Inferior parietal cortex (tissue), 1 donor: ENCODE results near the gene UBASH3A.

Experiments used
- DNase-seq: peaks from one replicate; pipeline ENCODE4 v3.0.0-alpha.2; 2016; ENCODE audit errors: extremely low spot score

Gene UBASH3A

DNA sequence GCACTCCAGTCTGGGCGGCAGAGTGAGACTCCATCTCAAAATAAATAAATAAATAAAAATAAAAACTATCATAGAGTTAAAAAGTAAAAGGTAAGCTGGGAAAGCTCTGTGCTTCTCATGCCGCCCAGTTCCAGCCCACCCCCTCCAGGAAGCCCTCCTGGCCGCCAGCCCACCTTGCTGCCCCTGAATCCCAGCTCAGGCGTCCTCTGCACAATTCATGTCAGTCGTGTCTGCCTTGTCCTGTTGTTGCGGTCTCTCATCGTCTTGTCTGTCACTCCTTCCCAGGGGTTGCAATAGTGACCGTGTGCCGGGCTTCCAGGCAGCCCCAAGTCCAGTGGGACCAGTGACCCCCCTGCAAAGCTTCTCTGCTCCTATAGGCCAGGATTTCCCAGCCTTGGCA, 48.2 kb downstream of the UBASH3A start:
- no peak for DNase-seq

DNA sequence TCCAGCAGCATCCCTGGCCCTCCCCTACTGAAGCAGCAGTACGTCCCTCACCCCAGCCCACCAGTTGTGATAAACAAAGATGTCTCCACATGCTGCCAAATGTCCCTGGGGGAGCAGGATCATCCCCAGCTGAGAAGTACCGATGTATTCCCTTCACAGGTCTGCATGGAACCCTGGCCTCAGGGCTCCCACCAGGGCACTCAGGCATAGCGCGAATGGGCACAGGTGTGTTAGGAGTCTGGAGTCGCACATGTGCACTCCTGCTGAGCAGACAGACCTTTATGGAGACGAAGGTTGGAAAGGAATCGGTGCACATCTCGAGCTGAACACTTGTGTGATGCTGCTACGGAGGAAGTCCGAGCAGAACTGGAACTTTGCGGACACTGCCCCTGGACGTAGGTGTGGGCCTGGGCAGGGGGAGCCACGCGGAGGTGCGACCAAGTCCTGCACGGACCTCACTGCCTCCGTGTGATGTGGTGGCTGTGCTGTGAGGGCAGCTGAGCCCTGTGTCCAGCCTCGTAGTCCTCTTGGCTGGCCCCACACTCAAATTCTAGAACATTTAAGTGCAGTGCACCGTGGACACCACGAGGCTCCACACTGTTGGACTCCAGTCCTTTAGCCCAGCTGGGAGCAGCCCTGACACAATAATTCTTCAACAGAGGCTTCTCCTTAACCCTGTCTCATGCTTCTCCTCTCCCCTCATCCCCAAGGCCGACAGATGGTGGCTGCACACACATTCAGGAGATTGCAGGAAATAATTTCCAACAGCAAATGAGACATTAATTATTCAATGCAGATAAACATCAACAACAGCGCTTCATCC, 48.9 kb downstream of the UBASH3A start:
- no peak for DNase-seq

DNA sequence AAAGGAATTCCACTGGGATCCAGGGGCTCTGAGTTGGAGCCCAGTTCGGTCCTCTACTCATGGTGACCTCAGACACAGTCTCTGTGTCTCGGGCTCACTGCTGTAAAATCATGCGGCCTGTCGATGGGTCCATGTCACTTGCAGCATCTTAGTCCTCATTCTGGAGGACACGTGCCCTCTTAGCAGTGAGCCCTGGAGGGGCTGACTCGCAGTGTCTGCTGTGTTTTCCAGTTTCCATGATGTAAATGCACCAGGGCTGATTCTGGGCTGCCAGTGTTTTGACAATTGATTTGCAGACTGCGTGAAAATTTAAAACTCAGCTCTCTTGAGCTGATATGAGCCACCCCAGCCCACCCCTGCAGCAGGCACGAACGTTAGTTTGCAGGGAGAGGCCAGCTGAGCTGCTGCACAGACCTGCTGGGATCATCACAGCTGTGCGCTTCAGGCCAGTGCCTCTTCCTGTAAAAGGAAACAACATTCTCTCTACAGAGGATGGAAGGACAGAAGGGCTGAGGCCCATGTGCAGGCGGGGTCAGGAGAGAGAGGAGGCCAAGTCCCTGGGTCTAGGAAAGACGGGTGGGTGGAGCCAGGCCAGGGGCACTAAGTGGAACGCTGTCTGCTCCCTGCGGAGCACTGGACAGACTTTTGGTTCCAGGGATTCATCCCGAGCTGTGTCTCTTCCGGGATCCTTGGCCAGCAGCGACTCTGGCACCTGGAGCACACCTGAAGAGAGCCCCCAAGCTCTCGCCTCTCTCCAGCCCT, 49.7 kb downstream of the UBASH3A start:
- DNase-seq = no peak

DNA sequence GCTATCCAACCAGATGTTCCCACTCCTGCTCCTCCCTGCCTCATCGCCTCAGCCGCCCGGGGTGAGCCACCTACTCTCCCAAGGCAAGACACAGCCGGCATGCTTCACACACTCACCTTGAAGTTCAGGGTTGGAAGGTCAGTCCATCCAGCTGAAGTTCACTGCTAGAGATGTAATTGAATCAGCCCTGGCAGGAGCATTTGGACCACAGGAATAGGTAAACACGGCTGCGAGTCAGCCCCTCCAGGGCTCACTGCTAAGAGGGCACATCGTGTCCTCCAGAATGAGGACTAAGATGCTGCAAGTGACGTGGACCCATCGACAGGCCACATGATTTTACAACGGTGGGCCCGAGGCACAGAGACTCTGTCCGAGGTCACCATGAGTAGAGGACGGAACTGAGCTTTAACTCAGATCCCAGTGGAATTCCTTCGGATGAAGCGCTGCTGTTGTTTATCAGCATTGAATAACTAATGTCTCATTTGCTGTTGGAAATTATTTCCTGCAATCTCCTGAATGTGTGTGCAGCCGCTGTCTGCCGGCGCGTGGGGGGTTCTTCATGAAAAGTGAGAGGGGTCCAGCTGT, 50.4 kb downstream of the UBASH3A start:
- DNase-seq = no peak

DNA sequence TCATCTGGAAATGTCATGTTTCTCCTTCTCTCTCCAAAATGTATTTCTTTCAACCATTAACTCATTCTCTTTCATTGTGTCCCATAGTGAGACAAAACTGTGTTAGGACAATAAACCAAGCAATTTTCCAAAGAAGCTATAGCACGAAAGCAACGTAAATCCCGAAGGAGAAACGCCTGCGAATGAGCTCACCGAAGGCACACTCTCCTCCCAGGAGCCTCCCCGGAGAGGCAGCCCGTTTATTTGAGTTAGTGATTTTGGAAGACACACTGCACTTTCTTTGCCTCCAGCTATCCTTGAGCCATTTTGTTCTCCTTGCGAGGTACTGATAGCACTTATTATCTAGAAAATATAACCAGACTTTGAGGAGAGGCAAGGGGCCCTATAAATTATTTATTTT, 51.1 kb downstream of the UBASH3A start:
- no peak for DNase-seq

DNA sequence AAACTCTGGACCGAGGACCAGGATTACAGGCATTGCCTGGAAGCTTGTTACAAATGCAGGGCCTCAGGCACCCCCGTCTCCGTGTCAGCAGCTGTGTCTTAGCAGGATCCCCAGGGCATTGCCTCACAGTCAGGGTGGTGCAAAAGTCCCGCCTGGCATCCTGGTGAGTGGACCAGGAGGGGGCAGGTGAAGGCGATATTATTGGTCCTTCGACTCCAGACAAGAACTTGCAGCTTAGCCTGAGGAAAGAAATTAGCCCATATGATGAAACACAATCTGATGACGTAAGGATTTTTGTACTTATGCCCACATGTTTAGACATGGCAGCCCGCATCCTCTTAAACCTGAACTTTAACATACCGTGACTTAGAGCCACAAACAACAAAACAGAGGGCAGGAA, 51.5 kb downstream of the UBASH3A start:
- no peak for DNase-seq

DNA sequence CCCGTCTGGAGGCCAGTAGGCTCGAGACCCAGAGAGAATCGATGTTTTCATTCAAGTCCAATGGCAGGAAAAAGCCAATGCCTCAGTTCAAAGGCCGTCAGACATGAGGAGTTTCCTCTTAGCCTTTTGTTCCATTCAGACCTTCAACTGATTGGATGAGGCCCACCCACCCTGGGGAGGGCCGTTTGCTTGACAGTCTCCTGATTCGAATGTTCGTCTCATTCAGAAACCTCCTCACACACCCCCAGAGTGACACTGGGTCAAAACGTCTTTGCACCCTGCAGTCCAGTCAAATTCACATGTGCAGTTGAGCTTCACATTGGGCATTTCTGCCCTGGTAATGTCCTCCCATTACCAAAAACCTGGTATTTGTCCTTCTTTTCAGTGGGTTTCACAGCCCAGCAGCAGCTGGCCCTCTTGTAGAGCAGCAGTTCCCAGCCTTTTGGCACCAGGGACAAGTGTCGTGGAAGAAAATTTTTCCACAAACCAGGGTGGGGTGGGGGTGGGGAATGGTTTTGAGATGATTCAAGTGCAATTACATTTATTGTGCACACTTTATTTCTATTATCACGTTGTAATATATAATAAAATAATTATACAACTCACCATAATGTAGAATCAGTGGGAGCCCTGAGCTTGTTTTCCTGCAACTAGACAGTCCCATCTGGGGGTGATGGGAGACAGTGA, 52.2 kb downstream of the UBASH3A start:
- DNase-seq = no peak

DNA sequence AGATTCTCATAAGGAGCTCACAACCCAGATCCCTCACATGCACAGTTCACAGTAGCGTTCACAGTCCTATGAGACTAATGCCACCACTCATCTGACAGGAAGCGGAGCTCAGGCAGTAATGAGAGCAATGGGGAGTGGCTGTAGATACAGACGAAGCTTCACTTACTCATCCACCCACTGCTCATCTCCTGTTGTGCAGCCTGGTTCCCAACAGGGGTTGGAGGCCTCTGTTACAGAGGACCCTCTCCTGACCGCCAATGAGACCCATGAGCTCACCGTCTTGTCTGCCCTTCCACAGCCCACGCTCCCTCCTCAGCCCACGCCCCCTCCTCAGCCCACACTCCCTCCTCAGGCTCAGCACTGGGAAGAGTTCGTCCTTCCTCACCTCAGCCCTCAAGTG, 52.8 kb downstream of the UBASH3A start:
- no peak for DNase-seq

DNA sequence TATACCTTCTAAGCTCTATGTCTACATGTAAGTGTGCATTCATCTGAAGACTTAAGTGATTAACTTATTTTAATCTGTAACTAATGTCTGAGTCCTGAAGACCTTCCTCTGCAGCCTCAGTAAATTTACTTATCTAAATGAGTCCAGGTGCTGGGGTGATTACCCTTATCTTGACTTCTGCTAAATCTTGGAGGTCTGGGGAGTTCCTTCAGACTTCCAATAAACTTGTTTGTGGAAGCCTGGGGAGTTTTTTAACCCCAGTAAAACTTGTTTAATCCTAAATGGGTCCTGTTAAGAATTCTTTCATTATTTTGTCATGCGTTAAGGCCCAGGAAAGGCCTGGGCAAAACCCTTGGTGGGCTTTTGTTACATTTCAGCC, 55.4 kb downstream of the UBASH3A start:
- no peak for DNase-seq

DNA sequence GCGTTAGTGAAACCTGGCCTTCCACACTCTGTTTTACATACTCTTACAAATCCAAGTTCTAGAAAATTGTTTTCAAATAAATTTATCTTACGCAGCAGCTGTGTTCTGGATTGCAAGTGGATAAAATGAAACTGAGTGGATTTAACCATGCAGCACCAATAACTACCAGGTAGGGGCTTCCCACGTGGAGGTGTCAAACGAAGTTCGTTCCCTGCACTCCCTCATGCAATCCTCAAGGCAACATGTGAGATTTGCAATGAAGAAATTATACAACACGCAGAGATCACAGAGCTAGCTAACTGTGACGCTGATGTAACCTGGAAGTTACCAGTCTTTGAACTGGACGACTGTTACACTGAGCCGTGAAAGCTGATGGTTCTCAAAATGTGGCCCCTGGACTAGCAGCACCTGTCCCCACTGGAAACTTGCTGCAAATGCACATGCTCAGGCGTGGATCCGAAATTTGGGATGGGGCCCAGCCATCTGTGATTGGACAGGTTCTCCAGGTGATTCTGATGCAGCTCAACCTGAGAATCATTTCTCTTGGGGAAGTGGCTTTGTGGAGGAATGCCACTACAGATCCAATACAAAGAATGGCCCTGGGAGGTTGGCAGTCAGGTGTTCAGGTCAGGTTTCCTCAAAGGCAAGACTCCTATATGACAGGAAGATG, 56.0 kb downstream of the UBASH3A start:
- DNase-seq = no peak

DNA sequence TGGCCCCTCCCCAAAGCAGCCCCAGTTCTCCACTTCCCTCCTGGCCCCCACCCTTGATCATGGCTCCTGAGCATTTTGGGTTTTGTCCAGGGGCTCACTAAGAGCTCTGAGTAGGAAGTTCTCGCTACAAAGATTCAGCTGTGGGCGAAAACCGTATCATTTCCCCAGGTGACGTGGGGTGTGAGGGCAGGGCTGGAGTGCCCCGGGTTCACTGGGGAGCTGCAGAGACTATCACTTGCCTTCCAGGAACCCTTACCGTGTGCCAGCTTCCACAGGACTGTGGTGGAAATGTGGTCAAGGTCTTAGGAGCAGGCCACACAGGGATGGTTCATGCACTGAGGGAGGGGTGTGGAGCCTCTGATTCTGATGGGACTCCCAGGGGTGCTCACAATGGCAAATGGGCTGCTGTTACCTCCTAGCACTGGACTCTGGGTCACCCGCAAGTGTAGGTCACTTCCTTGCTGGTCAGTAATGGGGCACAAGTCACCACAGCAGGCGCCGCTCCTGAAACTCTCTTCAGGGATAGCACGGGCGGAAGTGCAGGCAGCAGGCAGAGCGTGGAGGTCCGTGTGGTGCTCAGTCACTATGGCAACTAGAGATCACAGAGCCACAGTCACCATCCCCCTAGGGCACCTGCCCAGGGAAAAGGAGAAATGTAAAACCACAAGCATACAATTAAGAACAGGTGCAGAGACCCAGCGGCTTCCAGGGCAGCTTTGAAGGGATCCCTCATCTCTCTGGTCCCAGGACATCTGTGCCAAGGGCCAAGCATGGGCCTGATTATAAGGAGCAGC, 56.9 kb downstream of the UBASH3A start:
- DNase-seq = no peak

DNA sequence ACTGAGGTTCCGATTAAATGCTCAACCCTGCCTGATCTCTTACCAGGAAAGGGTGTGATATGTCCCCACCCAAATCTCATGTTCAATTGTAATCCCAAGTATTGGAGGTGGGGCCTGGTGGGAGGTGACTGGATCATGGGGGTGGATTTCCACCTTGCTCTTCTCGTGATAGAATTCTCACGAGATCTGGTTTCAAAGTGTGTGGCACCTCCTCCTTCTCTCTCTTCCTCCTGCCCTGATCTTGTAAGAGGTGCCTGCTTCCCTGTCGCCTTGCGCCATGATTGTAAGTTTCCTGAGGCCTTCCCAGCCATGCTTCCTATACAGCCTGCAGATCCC, 57.5 kb downstream of the UBASH3A start:
- no peak for DNase-seq

DNA sequence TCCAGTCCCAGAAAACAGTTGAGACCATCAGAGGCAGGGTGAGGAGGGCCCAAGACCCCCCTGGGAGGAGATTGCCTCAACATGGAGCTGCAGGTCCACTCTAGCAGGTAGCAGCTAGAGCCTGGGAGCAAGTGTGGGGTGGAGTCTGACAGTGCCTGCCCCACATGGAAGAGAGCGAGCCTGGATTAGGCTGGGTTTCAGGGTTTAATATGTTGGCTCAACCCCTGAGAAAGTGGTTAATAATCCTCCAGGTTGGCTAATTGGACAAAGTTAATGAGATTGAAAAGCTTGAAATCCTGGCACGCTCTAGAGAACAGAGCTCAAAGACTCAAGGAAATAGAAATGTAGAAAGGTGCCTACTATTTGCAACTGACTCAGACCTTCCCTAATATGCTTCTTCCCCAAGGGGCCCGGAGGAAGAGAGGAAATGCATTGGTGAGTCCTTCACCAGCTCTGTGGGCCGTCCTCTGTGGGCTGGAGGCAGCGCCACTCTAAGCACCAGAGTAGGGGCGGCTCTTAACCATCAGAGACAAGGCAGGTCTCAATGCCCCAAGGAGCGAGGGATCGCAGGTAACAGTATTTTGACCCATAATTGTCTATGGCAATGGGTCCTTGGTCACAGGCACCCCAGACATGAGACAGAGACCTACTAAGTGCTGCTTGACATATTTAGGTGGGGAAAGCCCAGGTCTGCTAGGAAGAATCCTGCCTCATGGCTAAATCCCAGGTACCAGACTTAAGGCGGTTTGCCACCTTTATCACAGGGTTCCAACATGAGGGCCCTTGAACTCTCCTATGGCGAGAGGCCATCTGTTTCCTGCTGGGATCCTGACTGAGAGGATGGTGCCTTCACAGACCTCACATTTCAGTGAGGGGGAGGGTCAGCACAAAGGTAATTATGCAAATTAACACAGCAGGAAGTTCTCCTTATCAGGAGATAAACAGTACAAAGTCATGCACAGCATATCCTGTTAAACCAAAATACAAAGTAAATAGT, 58.5 kb downstream of the UBASH3A start:
- DNase-seq = no peak

DNA sequence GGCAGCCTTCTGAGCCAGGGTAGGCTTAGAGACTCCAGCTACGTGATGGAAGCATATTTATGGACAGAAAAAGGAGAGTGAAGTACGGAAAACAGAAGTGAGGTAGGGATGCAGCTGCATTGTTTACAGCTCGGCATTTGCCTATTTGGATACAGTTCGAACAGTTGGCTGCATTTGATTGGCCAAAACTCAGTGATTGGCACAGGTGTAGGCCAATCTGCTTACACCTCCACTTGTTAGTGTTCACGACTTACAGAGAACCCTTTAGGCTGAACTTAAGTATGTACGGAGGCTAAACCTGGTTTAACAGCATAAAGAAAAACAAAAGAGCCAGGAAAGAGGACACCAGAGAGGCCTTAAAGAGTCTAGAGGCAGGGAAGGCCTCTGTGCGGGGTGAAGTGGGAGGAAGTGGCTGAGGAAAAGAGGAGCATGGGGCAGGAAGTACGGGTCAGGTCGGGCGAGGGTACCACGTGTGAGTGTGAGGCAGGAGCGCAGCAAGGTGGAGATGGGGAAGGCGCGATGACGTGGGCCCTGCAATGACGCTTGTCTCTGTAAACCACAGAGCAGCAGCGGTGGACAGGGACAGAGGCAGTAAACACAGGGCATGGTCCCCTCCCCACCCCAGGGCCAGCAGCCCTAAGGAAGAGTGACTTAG, 60.3 kb downstream of the UBASH3A start:
- DNase-seq = peak; percentile 74

DNA sequence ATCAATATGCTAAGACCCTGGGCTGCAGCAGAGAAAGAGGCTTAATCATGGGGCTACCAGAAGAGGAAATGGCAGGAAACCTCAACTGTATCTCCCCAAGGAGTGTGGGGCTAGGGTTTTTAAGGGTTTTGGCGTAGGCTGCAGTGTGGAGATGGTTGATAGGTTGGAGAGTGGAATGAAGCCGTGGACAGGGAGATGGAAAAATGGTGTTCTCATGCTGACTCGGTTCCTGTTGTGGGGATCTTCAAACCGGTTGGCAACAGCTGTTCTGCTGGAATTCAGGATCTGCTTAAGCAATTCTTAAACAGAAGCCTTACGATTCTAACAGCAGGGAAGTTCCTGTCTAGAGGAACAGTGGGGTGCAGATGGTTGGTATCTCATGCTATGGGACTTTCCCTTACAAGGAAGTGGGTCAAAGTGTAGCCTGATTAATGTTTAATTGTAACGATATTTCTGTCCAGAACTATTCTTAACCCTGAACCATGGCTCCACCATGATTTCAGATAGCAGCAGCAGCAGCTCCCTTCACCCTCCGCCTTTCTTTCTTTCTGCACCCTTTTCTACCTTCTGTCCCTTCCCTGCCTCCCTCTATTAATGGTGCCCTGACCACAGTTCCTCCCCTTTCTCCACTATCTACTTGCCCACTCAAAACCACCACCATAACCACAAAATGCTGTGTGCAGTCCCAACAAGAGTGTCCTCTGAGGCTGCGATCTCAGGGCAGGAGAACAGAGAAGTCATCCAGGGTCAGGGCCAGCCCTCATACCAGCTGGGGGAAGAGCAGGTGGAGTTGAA, 61.5 kb downstream of the UBASH3A start:
- no peak for DNase-seq

DNA sequence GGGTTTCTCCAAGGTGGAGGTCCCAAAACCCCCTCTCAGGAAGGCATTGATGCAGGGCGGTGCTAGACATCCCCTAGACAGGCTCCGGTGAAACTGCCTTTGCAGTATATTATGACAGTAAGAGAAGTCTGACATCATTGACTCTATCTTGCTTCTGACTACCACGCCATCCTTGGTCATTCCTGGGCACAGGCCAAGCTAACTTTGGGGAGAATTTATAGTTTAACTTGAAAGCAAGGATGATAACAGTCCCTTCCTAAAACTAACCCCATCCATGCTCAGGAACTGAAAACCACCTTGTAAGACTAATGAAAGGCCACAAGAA, 62.1 kb downstream of the UBASH3A start:
- no peak for DNase-seq

DNA sequence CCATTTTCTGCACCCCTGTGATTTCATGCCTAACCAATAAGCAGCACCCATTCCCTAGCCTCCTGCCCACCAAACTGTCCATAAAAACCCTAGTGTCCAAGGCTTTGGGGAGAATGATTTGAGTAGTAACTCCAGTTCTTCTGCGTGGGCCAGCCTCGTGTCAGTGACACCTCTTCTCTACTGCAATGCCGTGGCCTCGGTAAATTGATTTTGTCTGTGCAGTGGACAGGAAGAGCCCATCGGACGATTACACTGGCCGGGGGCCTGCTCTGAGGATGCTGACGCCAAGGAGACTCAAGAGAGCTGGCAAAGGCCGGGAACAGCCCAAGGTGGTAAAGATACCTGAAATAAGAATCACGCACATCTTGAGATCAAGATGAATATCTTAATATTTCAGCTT, 63.0 kb downstream of the UBASH3A start:
- no peak for DNase-seq

DNA sequence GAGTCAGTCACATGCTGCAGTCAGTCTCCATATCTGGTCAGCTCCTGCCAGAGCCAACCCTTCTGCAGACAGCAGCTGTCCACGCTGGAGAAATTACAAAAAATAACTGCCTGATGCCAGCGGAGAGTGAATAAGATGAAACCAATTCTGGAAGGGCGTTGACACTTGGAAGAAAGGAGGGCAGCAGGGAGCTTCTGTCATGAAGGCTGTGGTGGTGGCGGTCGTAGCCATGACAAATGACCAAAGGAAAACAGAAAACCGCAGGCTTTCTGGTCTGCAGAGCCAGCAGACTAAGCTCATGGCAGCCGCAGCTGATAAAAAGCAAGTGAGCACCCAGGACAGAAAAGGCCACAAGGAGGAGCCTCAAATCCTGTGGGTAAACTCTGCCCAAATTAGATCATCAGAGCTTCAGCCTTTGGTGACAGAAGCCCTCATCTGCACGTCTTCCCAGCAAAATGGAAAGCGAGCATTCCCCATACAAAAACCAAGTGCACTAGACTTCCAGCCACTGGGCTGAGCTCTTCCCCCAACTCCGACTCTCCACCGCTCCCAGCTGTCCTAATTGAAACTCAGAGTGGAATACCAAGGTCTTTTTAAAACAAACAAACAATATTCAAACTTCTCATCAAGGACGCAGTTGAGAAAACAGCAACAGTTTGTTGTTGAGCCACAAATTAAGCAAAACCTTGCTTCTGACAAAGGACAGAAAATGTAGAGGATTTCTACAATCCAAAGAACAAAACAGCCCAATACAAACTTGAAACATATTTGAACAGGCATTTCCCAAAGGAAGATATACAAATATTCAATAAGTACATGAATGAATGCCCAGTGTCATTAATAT, 63.7 kb downstream of the UBASH3A start:
- DNase-seq = peak; percentile 50
